OCI-LY7 (cell line): ENCODE measurements around the gene ANKRD39.

Source experiments
- EZH2phosphoT487 ChIP-seq: fragments of 200-600 bp; sonication (generic); IDR thresholded peaks from 2 replicates; pipeline ENCODE4 v1.6.1; 2018; ENCODE audit warnings: low read depth, borderline replicate concordance, mild to moderate bottlenecking, mixed run types, antibody characterized with exemption, low read length, moderate library complexity, mixed read lengths
- TF ChIP-seq, protein P1 (sequence below): fragments of 200-600 bp; sonication (generic); conservative IDR thresholded peaks from 2 replicates; pipeline ENCODE4 v1.5.1; 2014; ENCODE audit warnings: mild to moderate bottlenecking, antibody characterized with exemption, low read length, moderate library complexity, mixed read lengths

DNA sequence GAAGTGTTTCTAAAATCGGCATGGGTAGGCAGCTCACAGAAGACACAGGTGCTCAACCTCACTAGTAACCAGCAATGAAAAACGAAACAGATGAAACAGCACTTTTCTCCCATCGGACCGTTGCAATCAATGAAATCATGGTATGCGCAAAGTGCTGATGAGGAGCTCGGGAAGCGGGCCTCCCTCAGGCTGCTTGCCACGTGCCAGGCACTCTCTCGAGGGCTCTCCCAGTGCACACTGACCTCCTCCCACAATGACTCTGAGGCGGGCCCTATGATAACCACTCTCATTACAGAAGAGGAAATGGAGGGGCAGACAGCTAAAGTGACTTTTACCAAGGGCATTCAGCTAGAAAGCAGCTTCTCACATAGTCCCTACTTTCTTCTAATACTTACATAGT, 10.2 kb downstream of the ANKRD39 start:
- TF ChIP-seq, protein P1, sequence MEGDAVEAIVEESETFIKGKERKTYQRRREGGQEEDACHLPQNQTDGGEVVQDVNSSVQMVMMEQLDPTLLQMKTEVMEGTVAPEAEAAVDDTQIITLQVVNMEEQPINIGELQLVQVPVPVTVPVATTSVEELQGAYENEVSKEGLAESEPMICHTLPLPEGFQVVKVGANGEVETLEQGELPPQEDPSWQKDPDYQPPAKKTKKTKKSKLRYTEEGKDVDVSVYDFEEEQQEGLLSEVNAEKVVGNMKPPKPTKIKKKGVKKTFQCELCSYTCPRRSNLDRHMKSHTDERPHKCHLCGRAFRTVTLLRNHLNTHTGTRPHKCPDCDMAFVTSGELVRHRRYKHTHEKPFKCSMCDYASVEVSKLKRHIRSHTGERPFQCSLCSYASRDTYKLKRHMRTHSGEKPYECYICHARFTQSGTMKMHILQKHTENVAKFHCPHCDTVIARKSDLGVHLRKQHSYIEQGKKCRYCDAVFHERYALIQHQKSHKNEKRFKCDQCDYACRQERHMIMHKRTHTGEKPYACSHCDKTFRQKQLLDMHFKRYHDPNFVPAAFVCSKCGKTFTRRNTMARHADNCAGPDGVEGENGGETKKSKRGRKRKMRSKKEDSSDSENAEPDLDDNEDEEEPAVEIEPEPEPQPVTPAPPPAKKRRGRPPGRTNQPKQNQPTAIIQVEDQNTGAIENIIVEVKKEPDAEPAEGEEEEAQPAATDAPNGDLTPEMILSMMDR: no peak
- no peak for TF ChIP-seq EZH2phosphoT487
